ENCODE measurements around the gene CCDC154. TPM values are rescaled to one million over a fixed set of nuclear protein-coding genes. Genes with fewer than 3 reads are reported as not detected.

Gene CCDC154
- total RNA-seq, 1 donor from 2014 or later: under 0.01 TPM

GRCh38 chr16:1408171-1408837 lies 36.1 kb downstream of the CCDC154 start:
- peak overlapping the region in 2 of 3 donors; percentile 56 to 81 for H3K9ac ChIP-seq (ENCODE audit: low read depth in 1 of 3, low read length in 3 of 3)
- peaks cover 3 to 18% (median 8%) of the 10 kb centered on the region in 3 donors for H3K36me3 ChIP-seq (ENCODE audit: control insufficient read depth in 3 of 3, insufficient read depth in 3 of 3, low read length in 3 of 3)

DNA sequence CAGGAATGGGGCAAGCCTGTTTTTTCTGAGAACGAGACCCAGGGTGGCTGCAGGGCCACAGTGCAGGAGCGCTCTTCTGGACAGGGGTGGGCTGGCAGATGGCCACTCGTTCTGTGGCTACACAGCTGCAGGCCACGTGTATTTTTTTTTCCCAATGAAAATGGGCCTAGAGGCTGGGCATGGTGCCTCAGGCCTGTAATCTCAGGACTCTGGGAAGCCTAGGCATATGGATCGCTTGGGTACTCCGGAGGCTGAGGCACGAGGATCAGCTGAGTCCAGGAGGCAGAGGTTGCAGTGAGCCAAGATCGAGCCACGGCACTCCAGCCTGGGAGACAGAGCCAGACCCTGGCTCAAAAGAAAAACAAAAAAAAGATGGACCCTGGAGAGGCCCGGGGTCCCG lies 36.6 kb downstream of the CCDC154 start:
- Histone ChIP-seq H3K9me3 (ENCODE audit: control insufficient read depth in 3 of 3, low read length in 3 of 3) (no peaks in the 10 kb centered on the region), H3K9ac (ENCODE audit: low read depth in 1 of 3, low read length in 3 of 3) (peak overlapping the region in 2 of 3 donors; percentile 23 to 64), H3K27ac (ENCODE audit: low read depth, low read length) (no peak overlapping the region), H3K4me3 (ENCODE audit: low read length in 3 of 3) (peak overlapping the region; percentile 10 to 54 (median 29)), H3K36me3 (ENCODE audit: control insufficient read depth in 3 of 3, insufficient read depth in 3 of 3, low read length in 3 of 3) (peaks cover 7 to 17% (median 13%) of the 10 kb centered on the region in 3 donors), H3K27me3 (ENCODE audit: control insufficient read depth in 3 of 3, insufficient read depth in 3 of 3, low read length in 3 of 3) (no peaks in the 10 kb centered on the region), H3K4me1 (ENCODE audit: control insufficient read depth in 3 of 3, insufficient read depth in 3 of 3, low read length in 3 of 3) (peaks cover 9 to 13% (median 9%) of the 10 kb centered on the region in 3 donors)

More at GRCh38 chr16:1408171-1408837, 36.1 kb downstream of the CCDC154 start:
- no peaks in the 10 kb centered on the region for H3K27me3 ChIP-seq (ENCODE audit: control insufficient read depth in 3 of 3, insufficient read depth in 3 of 3, low read length in 3 of 3)
- peaks cover 9 to 16% (median 10%) of the 10 kb centered on the region in 3 donors for H3K4me1 ChIP-seq (ENCODE audit: control insufficient read depth in 3 of 3, insufficient read depth in 3 of 3, low read length in 3 of 3)
- H3K4me3 ChIP-seq (ENCODE audit: low read length in 3 of 3): peak overlapping the region; percentile 59 to 81 (median 74)
- no peaks in the 10 kb centered on the region for H3K9me3 ChIP-seq (ENCODE audit: control insufficient read depth in 3 of 3, low read length in 3 of 3)
- H3K27ac ChIP-seq (ENCODE audit: low read depth, low read length): peak overlapping the region; percentile 36

DNA sequence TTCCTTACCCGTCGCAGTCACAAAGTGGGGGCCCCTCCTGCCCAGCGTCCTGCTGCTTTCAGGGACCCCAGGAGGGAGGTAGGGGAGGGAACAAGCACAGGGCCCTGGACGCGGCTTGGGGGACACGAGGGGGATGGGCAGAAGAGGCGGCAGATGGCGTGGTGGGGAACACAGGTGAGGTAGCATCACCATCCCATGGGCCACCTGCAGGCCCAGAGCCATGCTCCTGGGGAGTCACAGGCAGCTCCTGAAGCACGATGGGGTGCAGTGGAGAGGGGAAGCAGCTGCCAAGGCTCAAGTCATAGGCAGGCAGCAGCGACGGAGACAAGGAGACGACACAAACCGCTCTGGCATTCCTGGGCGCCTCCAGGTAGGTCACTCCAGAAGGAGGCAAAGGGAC lies 40.6 kb downstream of the CCDC154 start:
- no peak overlapping the region for H3K9ac ChIP-seq (ENCODE audit: low read depth in 1 of 3, low read length in 3 of 3)
- H3K27me3 ChIP-seq (ENCODE audit: control insufficient read depth in 3 of 3, insufficient read depth in 3 of 3, low read length in 3 of 3): no peaks in the 10 kb centered on the region
- no peaks in the 10 kb centered on the region for H3K9me3 ChIP-seq (ENCODE audit: control insufficient read depth in 3 of 3, low read length in 3 of 3)
- H3K4me1 ChIP-seq (ENCODE audit: control insufficient read depth in 3 of 3, insufficient read depth in 3 of 3, low read length in 3 of 3): peaks cover 8 to 11% (median 9%) of the 10 kb centered on the region in 3 donors
- H3K27ac ChIP-seq (ENCODE audit: low read depth, low read length): no peak overlapping the region
- H3K36me3 ChIP-seq (ENCODE audit: control insufficient read depth in 3 of 3, insufficient read depth in 3 of 3, low read length in 3 of 3): peaks cover 27 to 35% (median 31%) of the 10 kb centered on the region in 3 donors
- H3K4me3 ChIP-seq (ENCODE audit: low read length in 3 of 3): no peak overlapping the region

GRCh38 chr16:1403036-1403435 lies 41.3 kb downstream of the CCDC154 start:
- Histone ChIP-seq H3K9me3 (ENCODE audit: control insufficient read depth in 3 of 3, low read length in 3 of 3) (no peaks in the 10 kb centered on the region), H3K4me1 (ENCODE audit: control insufficient read depth in 3 of 3, insufficient read depth in 3 of 3, low read length in 3 of 3) (peaks cover 3 to 5% (median 4%) of the 10 kb centered on the region in 3 donors), H3K9ac (ENCODE audit: low read depth in 1 of 3, low read length in 3 of 3) (no peak overlapping the region), H3K36me3 (ENCODE audit: control insufficient read depth in 3 of 3, insufficient read depth in 3 of 3, low read length in 3 of 3) (peaks cover 32 to 40% (median 38%) of the 10 kb centered on the region in 3 donors), H3K4me3 (ENCODE audit: low read length in 3 of 3) (no peak overlapping the region), H3K27me3 (ENCODE audit: control insufficient read depth in 3 of 3, insufficient read depth in 3 of 3, low read length in 3 of 3) (no peaks in the 10 kb centered on the region), H3K27ac (ENCODE audit: low read depth, low read length) (no peak overlapping the region)

DNA sequence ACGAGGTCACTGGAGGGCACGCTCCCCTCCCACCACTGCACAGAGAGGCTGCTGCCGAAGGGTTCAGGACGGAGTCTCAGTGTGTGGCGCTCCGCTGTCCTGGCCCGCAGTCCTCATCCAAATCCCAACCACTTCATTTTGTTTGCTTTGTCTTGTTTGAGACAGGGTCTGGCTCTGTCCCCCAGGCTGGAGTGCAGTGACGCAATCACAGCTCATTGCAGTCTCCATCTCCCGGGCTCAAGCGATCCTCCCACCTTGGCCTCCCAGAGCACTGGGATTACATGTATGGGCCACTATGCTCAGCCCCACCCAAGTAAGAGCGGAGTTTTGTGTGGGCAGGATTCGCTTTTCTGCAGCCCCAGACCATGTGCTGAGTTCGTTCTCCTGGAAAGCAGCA lies 42.6 kb downstream of the CCDC154 start:
- Histone ChIP-seq H3K9ac (ENCODE audit: low read depth in 1 of 3, low read length in 3 of 3) (no peak overlapping the region), H3K27ac (ENCODE audit: low read depth, low read length) (no peak overlapping the region), H3K4me3 (ENCODE audit: low read length in 3 of 3) (no peak overlapping the region), H3K27me3 (ENCODE audit: control insufficient read depth in 3 of 3, insufficient read depth in 3 of 3, low read length in 3 of 3) (no peaks in the 10 kb centered on the region), H3K4me1 (ENCODE audit: control insufficient read depth in 3 of 3, insufficient read depth in 3 of 3, low read length in 3 of 3) (no peaks in the 10 kb centered on the region), H3K9me3 (ENCODE audit: control insufficient read depth in 3 of 3, low read length in 3 of 3) (no peaks in the 10 kb centered on the region), H3K36me3 (ENCODE audit: control insufficient read depth in 3 of 3, insufficient read depth in 3 of 3, low read length in 3 of 3) (peaks cover 37 to 42% (median 42%) of the 10 kb centered on the region in 3 donors)

- no peak overlapping the region for H3K27ac ChIP-seq (ENCODE audit: low read depth, low read length)
- peaks cover 38 to 43% (median 43%) of the 10 kb centered on the region in 3 donors for H3K36me3 ChIP-seq (ENCODE audit: control insufficient read depth in 3 of 3, insufficient read depth in 3 of 3, low read length in 3 of 3)
- no peak overlapping the region for H3K9ac ChIP-seq (ENCODE audit: low read depth in 1 of 3, low read length in 3 of 3)
- no peaks in the 10 kb centered on the region for H3K9me3 ChIP-seq (ENCODE audit: control insufficient read depth in 3 of 3, low read length in 3 of 3)
- no peaks in the 10 kb centered on the region for H3K4me1 ChIP-seq (ENCODE audit: control insufficient read depth in 3 of 3, insufficient read depth in 3 of 3, low read length in 3 of 3)
- H3K27me3 ChIP-seq (ENCODE audit: control insufficient read depth in 3 of 3, insufficient read depth in 3 of 3, low read length in 3 of 3): no peaks in the 10 kb centered on the region
- H3K4me3 ChIP-seq (ENCODE audit: low read length in 3 of 3): no peak overlapping the region
Observed at GRCh38 chr16:1401061-1401757, 43.1 kb downstream of the CCDC154 start.

GRCh38 chr16:1398826-1399581 lies 45.4 kb downstream of the CCDC154 start:
- H3K9ac ChIP-seq (ENCODE audit: low read depth in 1 of 3, low read length in 3 of 3): no peak overlapping the region

GRCh38 chr16:1398351-1398750 lies 46.0 kb downstream of the CCDC154 start:
- peaks cover 43 to 50% (median 48%) of the 10 kb centered on the region in 3 donors for H3K36me3 ChIP-seq (ENCODE audit: control insufficient read depth in 3 of 3, insufficient read depth in 3 of 3, low read length in 3 of 3)
- H3K27ac ChIP-seq (ENCODE audit: low read depth, low read length): no peak overlapping the region
- H3K27me3 ChIP-seq (ENCODE audit: control insufficient read depth in 3 of 3, insufficient read depth in 3 of 3, low read length in 3 of 3): no peaks in the 10 kb centered on the region
- no peaks in the 10 kb centered on the region for H3K4me1 ChIP-seq (ENCODE audit: control insufficient read depth in 3 of 3, insufficient read depth in 3 of 3, low read length in 3 of 3)
- H3K9me3 ChIP-seq (ENCODE audit: control insufficient read depth in 3 of 3, low read length in 3 of 3): no peaks in the 10 kb centered on the region
- no peak overlapping the region for H3K4me3 ChIP-seq (ENCODE audit: low read length in 3 of 3)
- no peak overlapping the region for H3K9ac ChIP-seq (ENCODE audit: low read depth in 1 of 3, low read length in 3 of 3)

More at GRCh38 chr16:1398826-1399581, 45.4 kb downstream of the CCDC154 start:
- no peak overlapping the region for H3K4me3 ChIP-seq (ENCODE audit: low read length in 3 of 3)
- no peaks in the 10 kb centered on the region for H3K27me3 ChIP-seq (ENCODE audit: control insufficient read depth in 3 of 3, insufficient read depth in 3 of 3, low read length in 3 of 3)
- no peak overlapping the region for H3K27ac ChIP-seq (ENCODE audit: low read depth, low read length)
- peaks cover 43 to 45% (median 43%) of the 10 kb centered on the region in 3 donors for H3K36me3 ChIP-seq (ENCODE audit: control insufficient read depth in 3 of 3, insufficient read depth in 3 of 3, low read length in 3 of 3)
- no peaks in the 10 kb centered on the region for H3K9me3 ChIP-seq (ENCODE audit: control insufficient read depth in 3 of 3, low read length in 3 of 3)
- no peaks in the 10 kb centered on the region for H3K4me1 ChIP-seq (ENCODE audit: control insufficient read depth in 3 of 3, insufficient read depth in 3 of 3, low read length in 3 of 3)

- Histone ChIP-seq H3K27me3 (ENCODE audit: control insufficient read depth in 3 of 3, insufficient read depth in 3 of 3, low read length in 3 of 3) (no peaks in the 10 kb centered on the region), H3K27ac (ENCODE audit: low read depth, low read length) (no peak overlapping the region), H3K9ac (ENCODE audit: low read depth in 1 of 3, low read length in 3 of 3) (no peak overlapping the region), H3K36me3 (ENCODE audit: control insufficient read depth in 3 of 3, insufficient read depth in 3 of 3, low read length in 3 of 3) (peaks cover 43 to 53% (median 48%) of the 10 kb centered on the region in 3 donors), H3K4me1 (ENCODE audit: control insufficient read depth in 3 of 3, insufficient read depth in 3 of 3, low read length in 3 of 3) (no peaks in the 10 kb centered on the region), H3K9me3 (ENCODE audit: control insufficient read depth in 3 of 3, low read length in 3 of 3) (no peaks in the 10 kb centered on the region), H3K4me3 (ENCODE audit: low read length in 3 of 3) (no peak overlapping the region)
Observed at GRCh38 chr16:1397779-1398178, 46.6 kb downstream of the CCDC154 start.
